HepG2 (cell line): ENCODE measurements around the gene LMAN1L.

Experiments
- NBN ChIP-seq: fragments of 450-650 bp; conservative IDR thresholded peaks from 2 replicates; pipeline ENCODE4 v1.6.1; 2017
- POLR2A ChIP-seq, 2 experiments: IDR thresholded peaks; 2 replicates each; pipeline ENCODE4 v1.6.1; 2011; ENCODE audit warnings: low read depth in 2 of 2, low read length in 2 of 2, mild to moderate bottlenecking in 1 of 2, moderate library complexity in 1 of 2; ENCODE audit not compliant: insufficient read depth in 1 of 2

GRCh38 chr15:74784426-74785193 is 28.0 kb upstream of the LMAN1L start:
- TF ChIP-seq POLR2A (IDR thresholded peaks at IDR 0.05; ENCODE audit: insufficient read depth in 1 of 2, low read depth in 2 of 2, low read length in 2 of 2) (no peak), NBN (no peak)
